CD14-positive monocyte (primary cell): Measurements from ENCODE around the gene MRPS5. TPM values are rescaled to one million over a fixed set of nuclear protein-coding genes. Genes with fewer than 3 reads are reported as not detected.
A peak's percentile ranks its signal among the peaks of the same experiment; 100 is the strongest.

Source experiments
- DNase-seq, 3 donors: peaks; one replicate each; pipeline ENCODE4 v3.0.0-alpha.2; 2011 to 2022
- H2AFZ ChIP-seq: 2 replicates; pipeline ENCODE4 v1.6.0; 2012; ENCODE audit warnings: mild to moderate bottlenecking, low read depth, low read length, inconsistent platforms; ENCODE audit not compliant: insufficient read depth, poor library complexity, severe bottlenecking
- H3K27ac ChIP-seq, 2 donors: 1 replicate in 1 of 2; 2 replicates in 1 of 2; pipeline ENCODE4 v1.5.1; 2012 to 2013; ENCODE audit warnings: low read length in 2 of 2, control low read depth in 1 of 2, inconsistent platforms in 1 of 2, low read depth in 1 of 2, mild to moderate bottlenecking in 1 of 2
- H3K27me3 ChIP-seq, 2 donors: one replicate each; pipeline versions ENCODE4 v1.6.0 to v1.6.1; 2011 to 2013; ENCODE audit warnings: low read length in 2 of 2; ENCODE audit not compliant: control insufficient read depth in 2 of 2, insufficient read depth in 2 of 2
- H3K36me3 ChIP-seq, 2 donors: replicated peaks in 1 of 2; 1 replicate in 1 of 2; 2 replicates in 1 of 2; pipeline versions ENCODE4 v1.5.1 to v1.6.1; 2012 to 2013; ENCODE audit warnings: low read length in 2 of 2, control low read depth in 1 of 2, inconsistent platforms in 1 of 2, mild to moderate bottlenecking in 1 of 2; ENCODE audit not compliant: insufficient read depth in 2 of 2, control insufficient read depth in 1 of 2
- H3K4me1 ChIP-seq, 2 donors: 1 replicate in 1 of 2; 2 replicates in 1 of 2; pipeline versions ENCODE4 v1.5.1 to v1.6.1; 2012 to 2013; ENCODE audit warnings: low read length in 2 of 2, control low read depth in 1 of 2, inconsistent platforms in 1 of 2, mild to moderate bottlenecking in 1 of 2, moderate library complexity in 1 of 2; ENCODE audit not compliant: insufficient read depth in 2 of 2, control insufficient read depth in 1 of 2
- H3K4me2 ChIP-seq: replicated peaks from 2 replicates; pipeline ENCODE3; 2012; ENCODE audit warnings: low read length, moderate library complexity, mild to moderate bottlenecking; ENCODE audit not compliant: poor library complexity, severe bottlenecking; ENCODE audit errors: extremely low read depth
- H3K4me3 ChIP-seq, 3 experiments: fragments of 200-600 bp in 1 of 3; sonication (generic) in 1 of 3; replicated peaks in 1 of 3; 1 replicate in 2 of 3; 2 replicates in 1 of 3; pipeline ENCODE4 v1.5.1; 2011 to 2013; ENCODE audit warnings: low read length in 3 of 3, mild to moderate bottlenecking in 3 of 3, control low read depth in 2 of 3, low read depth in 2 of 3, inconsistent platforms in 1 of 3, moderate library complexity in 1 of 3
- H3K79me2 ChIP-seq: 2 replicates; pipeline ENCODE4 v1.6.0; 2012; ENCODE audit warnings: mild to moderate bottlenecking, control low read depth, inconsistent platforms, low read length, moderate library complexity; ENCODE audit not compliant: insufficient read depth
- H3K9ac ChIP-seq: 2 replicates; pipeline ENCODE4 v1.6.0; 2017; ENCODE audit warnings: low read length, mild to moderate bottlenecking; ENCODE audit not compliant: insufficient read depth, poor library complexity, severe bottlenecking
- H3K9me3 ChIP-seq, 2 donors: replicated peaks in 1 of 2; 1 replicate in 1 of 2; 2 replicates in 1 of 2; pipeline versions ENCODE4 v1.5.1 to v1.6.1; 2012 to 2013; ENCODE audit warnings: low read length in 2 of 2, control low read depth in 1 of 2; ENCODE audit not compliant: control insufficient read depth in 1 of 2, insufficient read depth in 1 of 2
- H4K20me1 ChIP-seq: 2 replicates; pipeline ENCODE4 v1.6.0; 2012; ENCODE audit warnings: mild to moderate bottlenecking, low read length, control low read depth, moderate library complexity; ENCODE audit not compliant: insufficient read depth
- H3K27ac Mint-ChIP-seq, 7 donors: one replicate each; pipeline ENCODE4 v1.8.0; 2020; ENCODE audit warnings: mild to moderate bottlenecking in 7 of 7, mixed read lengths in 7 of 7, moderate library complexity in 6 of 7, inconsistent platforms in 2 of 7
- H3K27me3 Mint-ChIP-seq, 3 donors: one replicate each; pipeline ENCODE4 v1.8.0; 2021 to 2022; ENCODE audit warnings: low read depth in 3 of 3, mild to moderate bottlenecking in 3 of 3, mixed read lengths in 3 of 3, moderate library complexity in 3 of 3, inconsistent platforms in 1 of 3
- H3K36me3 Mint-ChIP-seq, 2 donors: one replicate each; pipeline ENCODE4 v1.8.0; 2020; ENCODE audit warnings: mixed read lengths in 2 of 2, inconsistent platforms in 1 of 2, mild to moderate bottlenecking in 1 of 2
- H3K4me1 Mint-ChIP-seq: one replicate; pipeline ENCODE4 v1.8.0; 2020; ENCODE audit warnings: mild to moderate bottlenecking, mixed read lengths
- H3K4me3 Mint-ChIP-seq, 2 donors: one replicate each; pipeline ENCODE4 v1.8.0; 2020; ENCODE audit warnings: mild to moderate bottlenecking in 2 of 2, mixed read lengths in 2 of 2, moderate library complexity in 1 of 2
- H3K9me3 Mint-ChIP-seq, 7 donors: one replicate each; pipeline ENCODE4 v1.8.0; 2020 to 2022; ENCODE audit warnings: mixed read lengths in 7 of 7, mild to moderate bottlenecking in 6 of 7, moderate library complexity in 6 of 7, inconsistent platforms in 2 of 7
- CTCF ChIP-seq: fragments of 200-600 bp; IDR thresholded peaks from one replicate; pipeline ENCODE4 v1.8.0; 2022; ENCODE audit warnings: antibody characterized with exemption, mild to moderate bottlenecking
- WGBS: methylation state at CpG from one replicate; pipeline ENCODE4 v1.1.5; 2013; ENCODE audit warnings: missing lambda C conversion rate; ENCODE audit not compliant: insufficient coverage; 5-methylcytosine and 5-hydroxymethylcytosine counted together
- intact Hi-C, 2 donors: fragments of 100-400 bp; cut with micrococcal nuclease; formaldehyde crosslinking; loops; one replicate each; pipeline versions ENCODE4 v1.15.0 to v1.15.1; 2023
- polyA plus RNA-seq, 3 donors: library from polyadenylated mRNA; depleted of rRNA in 1 of 3; unstranded in 2 of 3; stranded (reverse) in 1 of 3; fragments of 300-500 nt in 2 of 3; fragments of >200 nt in 1 of 3; fragmentation: Illumina TruSeq in 2 of 3; gene quantifications; 1 replicate in 2 of 3; 2 replicates in 1 of 3; pipeline ENCODE4 v1.2.3, GENCODE V29; 2012 to 2021

MRPS5 gene
- polyA plus RNA-seq, 3 donors: 30.9 to 41.6 (median 35.2) TPM

- Mint-ChIP-seq H3K9me3 (peaks cover 0 to 2% (median 0%) of the 10 kb centered on the region in 7 donors), H3K4me1 (no peaks in the 10 kb centered on the region), H3K36me3 (no peaks in the 10 kb centered on the region), H3K27ac (peak overlapping the region in 1 of 7 donors; percentile 86), H3K27me3 (peaks cover 0 to 7% (median 3%) of the 10 kb centered on the region in 3 donors), H3K4me3 (no peak overlapping the region)
- Histone ChIP-seq H3K4me2 (no peak overlapping the region), H3K9ac (no peak overlapping the region), H3K27me3 (no peaks in the 10 kb centered on the region), H3K79me2 (no peaks in the 10 kb centered on the region), H3K27ac (no peak overlapping the region), H3K36me3 (no peaks in the 10 kb centered on the region), H4K20me1 (no peaks in the 10 kb centered on the region), H3K4me3 (no peak overlapping the region), H3K4me1 (no peaks in the 10 kb centered on the region), H2AFZ (no peak overlapping the region), H3K9me3 (no peaks in the 10 kb centered on the region)
- 86% methylated on average over 9 of the region's 11 CpGs for WGBS
- DNase-seq: no peak
- intact Hi-C loops: no loop called here
- TF ChIP-seq CTCF: no peak
Measured at GRCh38 chr2:95062242-95063085, 59.1 kb downstream of the MRPS5 start.

GRCh38 chr2:95061601-95062183, 59.9 kb downstream of the MRPS5 start:
- DNase-seq: no peak
- 73% methylated on average over 10 of the region's 11 CpGs for WGBS
- Histone ChIP-seq H3K4me2 (no peak overlapping the region), H3K36me3 (no peaks in the 10 kb centered on the region), H3K27ac (no peak overlapping the region), H4K20me1 (no peaks in the 10 kb centered on the region), H3K27me3 (no peaks in the 10 kb centered on the region), H3K9me3 (no peaks in the 10 kb centered on the region), H2AFZ (no peak overlapping the region), H3K79me2 (no peaks in the 10 kb centered on the region), H3K4me1 (no peaks in the 10 kb centered on the region), H3K4me3 (no peak overlapping the region), H3K9ac (no peak overlapping the region)
- intact Hi-C loops: no loop called here
- Mint-ChIP-seq H3K9me3 (peaks cover 0 to 2% (median 0%) of the 10 kb centered on the region in 7 donors), H3K36me3 (no peaks in the 10 kb centered on the region), H3K4me1 (no peaks in the 10 kb centered on the region), H3K27ac (peak overlapping the region in 1 of 7 donors; percentile 12), H3K27me3 (peaks cover 0 to 7% (median 3%) of the 10 kb centered on the region in 3 donors), H3K4me3 (no peak overlapping the region)
- TF ChIP-seq CTCF: no peak
